NAMALWA (cell line): ENCODE measurements around the gene ARHGAP22.
A peak's percentile ranks its signal among the peaks of the same experiment; 100 is the strongest.
"Not testable (repeated sequence)": the region's sequence is repeated elsewhere in the genome, so short reads cannot be mapped to it uniquely, and the experiment has no call there.

Experiments used
- DNase-seq: peaks from one replicate; pipeline ENCODE4 v3.0.0-alpha.2; 2015; ENCODE audit warnings: low spot score

Gene ARHGAP22

DNA sequence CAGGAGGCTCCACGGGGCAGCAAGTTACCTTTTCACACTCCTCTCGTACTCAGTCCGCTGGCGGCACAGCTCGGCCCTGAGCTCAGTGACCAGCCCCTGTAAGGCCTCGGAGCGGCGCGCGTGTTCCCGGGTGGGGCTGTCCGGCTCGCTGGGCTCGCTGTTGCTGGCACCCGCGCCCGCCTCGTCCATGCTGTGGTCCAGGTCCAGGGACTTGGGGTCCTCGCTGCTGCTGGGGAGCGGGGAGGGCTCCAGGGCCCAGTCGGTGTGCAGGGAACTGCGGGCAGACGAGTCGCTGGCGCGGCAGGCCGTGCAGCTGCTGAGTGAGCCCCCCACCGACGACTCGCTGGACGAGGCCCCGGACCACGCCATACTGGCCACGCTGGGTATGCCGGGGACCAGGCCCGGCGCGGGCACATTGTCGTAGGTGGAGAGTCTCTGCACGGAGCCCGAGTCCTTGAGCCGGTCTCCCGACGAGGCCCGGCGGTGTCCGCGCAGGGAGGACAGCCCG, 154.6 kb downstream of the ARHGAP22 start:
- no peak for DNase-seq

- DNase-seq: no peak
These were observed 155.2 kb downstream of the ARHGAP22 start for GRCh38 chr10:48449501-48450232.

DNA sequence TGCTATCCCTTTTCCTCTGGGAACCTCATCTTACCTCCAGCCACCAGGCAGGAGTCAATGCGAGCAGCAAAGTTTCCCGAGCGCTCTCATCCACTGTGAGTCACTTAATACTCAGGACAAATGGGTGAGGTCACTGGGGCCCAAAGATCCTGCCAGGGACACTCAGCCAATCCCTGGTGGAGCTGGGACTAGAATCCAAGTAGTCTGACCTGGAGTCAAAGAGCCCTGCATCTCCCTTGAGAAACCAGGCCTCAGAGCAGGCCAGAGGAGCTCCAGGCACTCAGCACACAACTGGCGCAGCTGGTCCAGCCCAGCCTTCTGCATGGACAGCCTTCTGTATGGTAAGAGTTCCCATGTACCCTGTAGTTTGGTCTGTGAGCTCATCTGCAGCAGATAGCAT, 156.1 kb downstream of the ARHGAP22 start:
- no peak for DNase-seq

- DNase-seq: no peak
These were observed 157.3 kb downstream of the ARHGAP22 start for GRCh38 chr10:48447356-48448215.

DNA sequence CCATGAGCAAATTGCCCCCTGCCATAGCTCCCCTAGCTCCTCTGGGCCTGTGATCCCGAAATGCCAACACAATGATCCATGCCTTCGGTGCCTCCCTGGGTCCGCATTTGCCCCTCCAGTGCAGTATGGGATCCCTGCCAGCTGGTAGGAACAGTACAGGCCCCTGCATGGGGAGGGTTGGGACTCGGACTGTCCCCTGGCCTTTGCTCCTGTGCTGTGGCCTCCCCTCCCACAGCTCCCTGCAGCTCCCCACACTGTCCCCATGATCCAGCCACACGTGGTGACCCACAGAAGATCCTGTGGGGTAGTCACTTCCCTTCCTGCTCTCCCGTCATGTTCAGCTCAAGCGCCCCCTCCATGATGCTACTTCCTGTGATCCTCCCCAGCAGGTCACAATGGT, 158.1 kb downstream of the ARHGAP22 start:
- no peak for DNase-seq

DNA sequence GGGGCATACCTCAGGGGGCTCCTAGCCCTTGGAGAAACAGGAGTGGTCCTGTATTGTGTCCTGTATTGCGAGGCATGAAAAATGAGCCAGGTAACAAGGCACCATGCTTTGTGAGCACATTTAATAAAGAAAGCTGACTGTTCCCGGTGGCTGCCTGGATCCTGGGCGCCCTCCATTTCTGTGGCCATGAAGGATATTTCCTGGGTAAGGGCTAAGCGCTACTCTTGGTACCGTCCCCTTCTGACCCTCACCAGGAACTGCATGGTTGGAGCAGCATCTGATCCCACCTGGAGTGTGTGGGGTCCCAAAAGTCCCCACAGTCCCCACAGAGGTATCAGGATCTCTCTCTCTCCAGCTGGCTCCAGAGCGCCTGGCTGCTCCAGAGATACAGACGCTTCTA, 158.9 kb downstream of the ARHGAP22 start:
- no peak for DNase-seq

DNA sequence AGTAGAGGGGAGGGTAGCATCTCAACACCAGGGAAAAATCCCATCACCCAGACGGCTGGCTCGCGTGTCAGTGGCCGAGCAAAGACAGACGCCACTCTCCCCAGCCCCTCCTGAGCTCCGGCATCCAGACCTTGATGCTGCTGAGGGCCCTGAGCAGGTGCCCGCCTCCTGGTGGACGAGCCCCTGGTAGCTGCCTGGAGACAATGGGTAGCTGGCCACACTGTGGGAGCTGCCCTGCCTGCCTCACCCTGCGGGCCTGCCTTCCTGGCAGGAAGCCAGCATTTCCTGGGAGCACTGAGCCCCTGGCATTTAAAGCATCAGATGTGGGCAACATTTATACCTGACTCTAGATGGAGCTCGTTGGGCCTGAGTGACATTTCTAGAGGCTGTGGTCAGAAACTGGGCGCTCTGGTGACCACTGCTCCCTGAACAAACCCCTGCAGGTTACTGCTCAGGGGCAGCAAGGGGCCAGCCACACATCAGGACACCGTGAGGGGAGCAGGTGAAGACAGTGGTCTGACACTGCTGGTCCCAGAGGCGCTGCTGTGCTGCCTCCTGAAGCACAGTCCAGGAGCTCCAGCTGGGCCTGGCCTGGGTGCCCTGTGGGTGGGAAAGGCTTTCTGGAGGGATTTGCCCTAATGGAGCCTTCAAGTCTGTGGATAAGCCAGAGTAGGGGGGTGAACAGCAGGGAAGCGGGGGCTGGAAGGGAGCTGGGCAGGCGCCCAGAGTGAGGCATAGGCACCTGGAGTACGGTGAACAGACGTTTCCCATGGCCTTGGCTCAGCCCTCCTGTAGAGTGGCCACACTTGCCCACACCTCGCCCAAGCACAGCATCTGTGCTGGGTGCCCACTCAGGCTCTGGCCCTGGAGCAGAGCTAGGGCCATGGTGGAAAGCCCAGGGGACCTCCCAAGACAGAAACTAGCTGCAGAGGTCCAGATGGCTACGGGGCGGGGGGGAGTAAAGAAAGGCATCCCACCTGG, 159.7 kb downstream of the ARHGAP22 start:
- no peak for DNase-seq

DNA sequence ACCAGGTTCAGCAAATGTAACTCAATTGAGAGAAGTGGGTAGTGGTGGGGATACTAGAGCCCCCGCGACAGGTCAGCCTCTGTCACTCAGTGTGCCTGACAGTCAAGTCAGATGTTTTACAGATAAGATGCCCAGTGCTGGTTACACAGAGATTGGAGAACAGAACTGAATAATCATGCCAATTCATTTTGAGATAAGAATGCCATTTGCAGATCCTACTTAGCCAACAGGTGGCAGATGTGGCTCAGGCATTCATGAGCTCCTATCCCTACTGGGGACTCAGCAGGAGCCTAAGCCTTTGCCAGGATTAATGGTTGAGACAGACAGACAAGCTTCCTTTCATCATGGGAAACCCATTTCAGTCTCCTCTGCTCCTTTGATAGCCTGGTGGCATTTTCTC, 160.6 kb downstream of the ARHGAP22 start:
- peak; percentile 16 for DNase-seq

DNA sequence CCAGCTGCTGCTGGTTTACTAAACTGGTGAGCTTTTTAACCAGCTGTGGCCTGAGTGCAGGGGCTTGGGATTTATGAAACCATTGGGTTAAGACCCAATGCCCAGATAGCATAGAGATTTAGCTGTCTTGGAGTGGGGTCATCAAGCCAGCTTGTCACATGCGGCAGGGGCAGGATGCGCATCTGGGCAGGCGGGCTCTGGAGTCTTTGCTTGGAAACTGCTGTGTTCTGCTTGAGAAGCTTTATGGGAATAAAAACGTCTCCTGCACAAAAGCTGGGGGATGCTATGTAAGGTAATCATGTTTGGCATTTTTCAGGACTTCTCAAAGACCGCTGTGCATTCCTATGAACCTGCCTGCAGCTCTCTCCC, 162.1 kb downstream of the ARHGAP22 start:
- DNase-seq: no peak

- DNase-seq: no peak
These were observed 162.6 kb downstream of the ARHGAP22 start for GRCh38 chr10:48442090-48442808.

DNA sequence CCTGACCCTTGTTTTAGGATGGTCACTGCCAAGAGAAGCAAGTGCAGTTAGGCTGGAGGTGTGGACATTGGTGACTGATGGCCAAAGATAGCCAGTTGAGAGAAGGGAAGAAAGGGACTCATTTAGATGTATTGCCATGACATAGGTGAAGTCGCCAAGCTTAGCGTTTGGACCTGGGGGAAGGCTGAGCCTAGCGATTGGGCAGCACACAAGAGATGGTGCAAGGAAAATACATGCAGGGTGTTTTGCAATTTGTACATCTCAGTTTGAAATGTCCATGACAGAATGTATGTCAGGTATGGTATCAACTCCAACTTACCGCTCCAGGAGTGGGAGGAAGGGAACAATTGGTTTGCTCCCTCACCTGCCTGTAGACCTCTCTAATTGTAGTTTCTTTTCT, 164.1 kb downstream of the ARHGAP22 start:
- no peak for DNase-seq

DNA sequence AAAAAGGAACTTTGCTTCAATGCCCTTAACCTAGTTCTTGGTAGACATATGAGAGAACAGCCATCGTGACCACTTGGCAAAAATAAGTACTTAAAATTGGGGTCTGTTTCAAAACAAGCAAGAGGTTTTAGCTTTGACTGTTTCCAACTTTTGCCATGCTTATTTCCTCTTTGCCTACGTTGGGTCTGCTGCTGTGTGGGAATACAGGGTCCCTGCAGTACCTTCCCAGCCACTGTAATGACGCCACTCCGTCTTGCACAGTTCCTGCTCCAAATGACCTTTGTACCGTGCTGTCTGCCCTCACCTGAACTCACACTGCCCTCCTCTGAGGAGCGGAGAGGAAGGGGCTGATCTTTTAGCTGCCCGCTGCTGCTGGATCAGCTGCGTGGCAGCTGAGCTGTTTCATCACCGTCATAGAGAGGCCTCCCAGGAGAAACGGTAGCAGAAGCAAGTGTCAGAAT, 165.3 kb downstream of the ARHGAP22 start:
- no peak for DNase-seq

DNA sequence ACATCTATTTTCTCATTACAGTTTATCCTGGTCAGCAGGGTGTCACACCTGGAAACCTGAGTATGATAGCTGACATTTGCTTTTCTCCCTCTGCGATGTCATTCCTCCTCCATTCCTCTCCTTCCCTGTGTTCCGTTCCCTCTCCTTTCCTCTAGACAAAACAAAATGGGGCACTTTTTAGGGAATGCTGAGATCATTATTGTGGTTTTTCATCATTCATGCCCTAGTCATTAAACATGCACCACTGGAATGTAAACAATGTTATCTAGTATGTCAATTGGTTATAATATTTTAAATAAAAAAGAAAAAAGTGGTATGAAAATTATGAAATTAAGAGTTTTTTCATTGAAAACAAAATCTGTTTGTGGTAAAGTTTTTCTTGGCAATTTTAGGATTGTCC, 165.8 kb downstream of the ARHGAP22 start:
- DNase-seq: no peak

- no peak for DNase-seq
These were observed 167.3 kb downstream of the ARHGAP22 start for GRCh38 chr10:48437546-48437945.

DNA sequence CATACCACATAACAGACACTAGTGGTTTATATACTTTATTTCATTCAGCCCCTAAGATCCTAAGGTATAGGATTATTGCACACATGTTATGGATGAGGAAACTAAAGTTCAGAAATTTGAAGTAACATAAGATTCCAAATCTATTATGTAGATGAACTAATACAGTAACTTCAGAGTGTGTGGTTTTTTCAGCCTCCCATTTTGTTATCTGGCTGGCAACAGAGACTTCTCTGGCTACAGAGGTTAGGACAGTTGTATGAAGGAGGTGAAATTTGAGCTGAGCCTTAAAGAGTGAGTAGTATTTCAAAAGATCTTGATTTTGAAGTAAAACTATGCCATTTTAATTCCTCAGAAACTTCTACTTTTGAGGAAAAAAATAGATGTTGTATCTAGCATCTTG, 173.0 kb downstream of the ARHGAP22 start:
- DNase-seq: no peak

DNA sequence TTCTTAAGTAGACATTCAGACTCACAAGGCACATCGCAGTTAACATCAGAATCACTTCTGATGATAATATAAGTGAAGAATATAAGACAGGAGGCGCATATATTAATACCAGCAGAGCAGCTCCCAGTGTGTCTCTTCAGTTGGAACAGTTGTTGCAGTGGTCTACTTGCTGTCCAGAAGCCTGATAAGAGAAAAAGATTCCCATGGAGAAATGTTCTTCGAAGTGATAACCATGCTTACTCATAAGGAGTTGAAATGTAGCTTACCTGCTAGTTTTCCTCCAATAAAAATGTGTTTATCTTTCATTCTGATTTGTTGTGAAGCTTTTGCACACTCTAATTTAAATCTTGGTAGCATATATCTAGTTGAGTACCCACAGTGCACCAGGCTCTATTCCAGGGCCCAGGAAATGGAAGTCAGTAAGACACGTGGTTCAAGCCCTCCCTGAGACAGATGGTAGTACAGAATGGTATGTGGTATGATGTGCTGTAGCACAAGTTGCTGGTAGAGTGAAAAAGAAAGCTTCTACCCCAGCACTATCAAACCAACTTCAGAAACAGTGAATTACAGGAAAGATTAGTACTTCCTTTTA, 174.4 kb downstream of the ARHGAP22 start:
- no peak for DNase-seq

- DNase-seq: no peak
These were observed 175.6 kb downstream of the ARHGAP22 start for GRCh38 chr10:48429309-48429708.

GRCh38 chr10:48428896-48429295, 176.0 kb downstream of the ARHGAP22 start:
- no peak for DNase-seq

DNA sequence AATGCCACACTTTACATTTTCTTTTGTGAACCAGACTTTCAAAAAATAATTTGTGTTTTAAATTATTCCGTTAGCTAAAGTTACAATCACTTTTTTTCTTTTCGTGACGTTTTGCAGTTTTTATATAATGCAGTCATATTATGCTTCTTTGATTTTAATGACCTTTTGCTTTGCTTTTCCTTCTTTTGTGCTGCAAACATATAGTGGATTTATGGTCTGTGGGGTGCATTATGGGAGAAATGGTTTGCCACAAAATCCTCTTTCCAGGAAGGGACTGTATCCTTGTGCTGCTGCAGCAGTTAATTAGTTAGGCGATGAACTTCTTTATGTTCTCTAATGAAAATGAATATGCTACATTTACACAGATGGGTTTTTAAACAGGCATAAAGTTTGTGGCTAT, 181.0 kb downstream of the ARHGAP22 start:
- no peak for DNase-seq

GRCh38 chr10:48421862-48422261, 183.0 kb downstream of the ARHGAP22 start:
- not testable (repeated sequence) for DNase-seq

GRCh38 chr10:48419714-48420113, 185.2 kb downstream of the ARHGAP22 start:
- no peak for DNase-seq
